Measurements from ENCODE around the gene CIPC. TPM values are rescaled to one million over a fixed set of nuclear protein-coding genes. Genes with fewer than 3 reads are reported as not detected.
A peak's percentile ranks its signal among the peaks of the same experiment; 100 is the strongest.

The CIPC gene
- total RNA-seq, 1 donor from 2014 or later = 12.7 TPM

GRCh38 chr14:77064521-77065178, 33.4 kb upstream of the CIPC start:
- intact Hi-C loops (cut with micrococcal nuclease) = no loop called here
- Mint-ChIP-seq H3K27me3 (peaks cover 6% of the 10 kb centered on the region), H3K4me3 (no peak overlapping the region), H3K9me3 (no peaks in the 10 kb centered on the region), H3K27ac (no peak overlapping the region), H3K4me1 (peaks cover 4% of the 10 kb centered on the region), H3K36me3 (ENCODE audit: low read depth) (no peaks in the 10 kb centered on the region)
- no peak for DNase-seq

- intact Hi-C loops (cut with micrococcal nuclease) = no loop called here
- peaks cover 11% of the 10 kb centered on the region for H3K27me3 Mint-ChIP-seq
- H3K9me3 Mint-ChIP-seq = no peaks in the 10 kb centered on the region
- no peaks in the 10 kb centered on the region for H3K36me3 Mint-ChIP-seq (ENCODE audit: low read depth)
- no peak for DNase-seq
- no peak overlapping the region for H3K4me3 Mint-ChIP-seq
- H3K27ac Mint-ChIP-seq = no peak overlapping the region
- peaks cover 3% of the 10 kb centered on the region for H3K4me1 Mint-ChIP-seq
Measured at GRCh38 chr14:77065851-77066577, 32.0 kb upstream of the CIPC start.

GRCh38 chr14:77066578-77067172, 31.4 kb upstream of the CIPC start:
- H3K9me3 Mint-ChIP-seq = no peaks in the 10 kb centered on the region
- intact Hi-C loops (cut with micrococcal nuclease) = no loop called here
- no peaks in the 10 kb centered on the region for H3K36me3 Mint-ChIP-seq (ENCODE audit: low read depth)
- H3K27ac Mint-ChIP-seq = no peak overlapping the region
- no peak for DNase-seq
- H3K4me3 Mint-ChIP-seq = no peak overlapping the region
- H3K4me1 Mint-ChIP-seq = peaks cover 3% of the 10 kb centered on the region
- peaks cover 11% of the 10 kb centered on the region for H3K27me3 Mint-ChIP-seq

- H3K27ac Mint-ChIP-seq = no peak overlapping the region
- peak; percentile 88 for DNase-seq
- H3K9me3 Mint-ChIP-seq = no peaks in the 10 kb centered on the region
- intact Hi-C loops (cut with micrococcal nuclease) = loop anchor here (1.0 kb wide), 1 partner anchor 196 kb away; no protein-coding TSS in a partner anchor
- H3K4me3 Mint-ChIP-seq = no peak overlapping the region
- H3K36me3 Mint-ChIP-seq (ENCODE audit: low read depth) = no peaks in the 10 kb centered on the region
- peaks cover 3% of the 10 kb centered on the region for H3K4me1 Mint-ChIP-seq
- H3K27me3 Mint-ChIP-seq = peaks cover 11% of the 10 kb centered on the region
Measured at GRCh38 chr14:77067632-77068516, 30.2 kb upstream of the CIPC start.

- H3K27ac Mint-ChIP-seq = no peak overlapping the region
- no peaks in the 10 kb centered on the region for H3K9me3 Mint-ChIP-seq
- DNase-seq = no peak
- no peaks in the 10 kb centered on the region for H3K36me3 Mint-ChIP-seq (ENCODE audit: low read depth)
- peaks cover 11% of the 10 kb centered on the region for H3K27me3 Mint-ChIP-seq
- intact Hi-C loops (cut with micrococcal nuclease) = loop anchor here (1.0 kb wide), 1 partner anchor 196 kb away; no protein-coding TSS in a partner anchor
- H3K4me3 Mint-ChIP-seq = no peak overlapping the region
- H3K4me1 Mint-ChIP-seq = no peaks in the 10 kb centered on the region
Measured at GRCh38 chr14:77068517-77069200, 29.4 kb upstream of the CIPC start.

- Mint-ChIP-seq H3K9me3 (no peaks in the 10 kb centered on the region), H3K36me3 (ENCODE audit: low read depth) (no peaks in the 10 kb centered on the region), H3K27ac (no peak overlapping the region), H3K27me3 (peaks cover 11% of the 10 kb centered on the region), H3K4me3 (no peak overlapping the region), H3K4me1 (no peaks in the 10 kb centered on the region)
- no peak for DNase-seq
- intact Hi-C loops (cut with micrococcal nuclease) = no loop called here
Measured at GRCh38 chr14:77069551-77069950, 28.5 kb upstream of the CIPC start.

- Mint-ChIP-seq H3K36me3 (ENCODE audit: low read depth) (no peaks in the 10 kb centered on the region), H3K4me3 (no peak overlapping the region), H3K27ac (no peak overlapping the region), H3K27me3 (peaks cover 9% of the 10 kb centered on the region), H3K4me1 (no peaks in the 10 kb centered on the region), H3K9me3 (no peaks in the 10 kb centered on the region)
- intact Hi-C loops (cut with micrococcal nuclease) = loop anchor here (5.0 kb wide), 1 partner anchor 360 kb away; no protein-coding TSS in a partner anchor
- no peak for DNase-seq
Measured at GRCh38 chr14:77071938-77072388, 26.1 kb upstream of the CIPC start.

- intact Hi-C loops (cut with micrococcal nuclease) = loop anchor here (5.0 kb wide), 1 partner anchor 363 kb away; no protein-coding TSS in a partner anchor
Measured at GRCh38 chr14:77074969-77075368, 23.1 kb upstream of the CIPC start.

GRCh38 chr14:77076113-77076631, 21.9 kb upstream of the CIPC start:
- Mint-ChIP-seq H3K36me3 (ENCODE audit: low read depth) (no peaks in the 10 kb centered on the region), H3K4me3 (no peak overlapping the region), H3K27ac (no peak overlapping the region), H3K27me3 (no peaks in the 10 kb centered on the region), H3K9me3 (peaks cover 5% of the 10 kb centered on the region), H3K4me1 (no peaks in the 10 kb centered on the region)
- DNase-seq = no peak
- intact Hi-C loops (cut with micrococcal nuclease) = no loop called here

More at GRCh38 chr14:77074969-77075368, 23.1 kb upstream of the CIPC start:
- no peak overlapping the region for H3K27ac Mint-ChIP-seq
- no peaks in the 10 kb centered on the region for H3K4me1 Mint-ChIP-seq
- no peaks in the 10 kb centered on the region for H3K36me3 Mint-ChIP-seq (ENCODE audit: low read depth)
- peaks cover 5% of the 10 kb centered on the region for H3K9me3 Mint-ChIP-seq
- no peak for DNase-seq
- H3K27me3 Mint-ChIP-seq = peaks cover 1% of the 10 kb centered on the region
- H3K4me3 Mint-ChIP-seq = no peak overlapping the region

GRCh38 chr14:77077040-77077439, 21.0 kb upstream of the CIPC start:
- Mint-ChIP-seq H3K27me3 (no peaks in the 10 kb centered on the region), H3K36me3 (ENCODE audit: low read depth) (no peaks in the 10 kb centered on the region), H3K4me1 (no peaks in the 10 kb centered on the region), H3K9me3 (peaks cover 5% of the 10 kb centered on the region), H3K4me3 (no peak overlapping the region), H3K27ac (no peak overlapping the region)
- no peak for DNase-seq
- intact Hi-C loops (cut with micrococcal nuclease) = no loop called here

GRCh38 chr14:77082356-77082755, 15.7 kb upstream of the CIPC start:
- H3K36me3 Mint-ChIP-seq (ENCODE audit: low read depth) = no peaks in the 10 kb centered on the region
- peaks cover 4% of the 10 kb centered on the region for H3K27me3 Mint-ChIP-seq
- H3K4me3 Mint-ChIP-seq = no peak overlapping the region
- peaks cover 5% of the 10 kb centered on the region for H3K9me3 Mint-ChIP-seq
- no peak for DNase-seq
- peaks cover 2% of the 10 kb centered on the region for H3K4me1 Mint-ChIP-seq
- H3K27ac Mint-ChIP-seq = no peak overlapping the region
- intact Hi-C loops (cut with micrococcal nuclease) = no loop called here

GRCh38 chr14:77083082-77083481, 15.0 kb upstream of the CIPC start:
- H3K9me3 Mint-ChIP-seq = peaks cover 5% of the 10 kb centered on the region
- H3K27ac Mint-ChIP-seq = no peak overlapping the region
- no peak for DNase-seq
- peaks cover 5% of the 10 kb centered on the region for H3K27me3 Mint-ChIP-seq
- H3K4me1 Mint-ChIP-seq = peaks cover 5% of the 10 kb centered on the region
- intact Hi-C loops (cut with micrococcal nuclease) = no loop called here
- H3K4me3 Mint-ChIP-seq = no peak overlapping the region
- no peaks in the 10 kb centered on the region for H3K36me3 Mint-ChIP-seq (ENCODE audit: low read depth)

GRCh38 chr14:77084985-77085384, 13.1 kb upstream of the CIPC start:
- no peaks in the 10 kb centered on the region for H3K36me3 Mint-ChIP-seq (ENCODE audit: low read depth)
- no peak for DNase-seq
- H3K27me3 Mint-ChIP-seq = peaks cover 9% of the 10 kb centered on the region
- peaks cover 5% of the 10 kb centered on the region for H3K4me1 Mint-ChIP-seq
- H3K27ac Mint-ChIP-seq = no peak overlapping the region
- peaks cover 3% of the 10 kb centered on the region for H3K9me3 Mint-ChIP-seq
- no peak overlapping the region for H3K4me3 Mint-ChIP-seq
- intact Hi-C loops (cut with micrococcal nuclease) = no loop called here

All from activated CD4-positive, alpha-beta T cell treated with anti-CD3 and anti-CD28 coated beads, Interleukin-2, amount 10 ng/mL, durations not matched to agents 24 days and 14 days (primary cell).